Subcutaneous abdominal adipose tissue (tissue), 5 donors: Measurements from ENCODE around the gene IGFBP4.

Experiments
- H3K27ac ChIP-seq: one replicate; pipeline ENCODE4 v1.7.0; 2013; ENCODE audit warnings: low read depth, mild to moderate bottlenecking, inconsistent platforms, low read length, moderate library complexity
- H3K27me3 ChIP-seq, 5 donors: one replicate each; pipeline ENCODE4 v1.7.0; 2013; ENCODE audit warnings: low read length in 5 of 5, inconsistent platforms in 1 of 5; ENCODE audit not compliant: control insufficient read depth in 5 of 5, insufficient read depth in 4 of 5
- H3K36me3 ChIP-seq, 5 donors: one replicate each; pipeline ENCODE4 v1.7.0; 2013; ENCODE audit warnings: low read length in 5 of 5; ENCODE audit not compliant: control insufficient read depth in 5 of 5, insufficient read depth in 5 of 5
- H3K4me1 ChIP-seq, 5 donors: one replicate each; pipeline ENCODE4 v1.7.0; 2013; ENCODE audit warnings: low read length in 5 of 5, mild to moderate bottlenecking in 3 of 5, moderate library complexity in 1 of 5; ENCODE audit not compliant: control insufficient read depth in 5 of 5, insufficient read depth in 5 of 5
- H3K4me3 ChIP-seq, 5 donors: one replicate each; pipeline ENCODE4 v1.7.0; 2013; ENCODE audit warnings: low read length in 5 of 5, low read depth in 1 of 5
- H3K9ac ChIP-seq, 5 donors: one replicate each; pipeline ENCODE4 v1.7.0; 2013; ENCODE audit warnings: low read length in 5 of 5, mild to moderate bottlenecking in 4 of 5, moderate library complexity in 3 of 5
- H3K9me3 ChIP-seq, 5 donors: one replicate each; pipeline ENCODE4 v1.7.0; 2013; ENCODE audit warnings: low read length in 5 of 5; ENCODE audit not compliant: control insufficient read depth in 5 of 5
- donor health status: healthy.
- donor health status: healthy.
- donor health status: healthy.
- donor health status: healthy.
- donor health status: healthy.

The IGFBP4 gene

DNA sequence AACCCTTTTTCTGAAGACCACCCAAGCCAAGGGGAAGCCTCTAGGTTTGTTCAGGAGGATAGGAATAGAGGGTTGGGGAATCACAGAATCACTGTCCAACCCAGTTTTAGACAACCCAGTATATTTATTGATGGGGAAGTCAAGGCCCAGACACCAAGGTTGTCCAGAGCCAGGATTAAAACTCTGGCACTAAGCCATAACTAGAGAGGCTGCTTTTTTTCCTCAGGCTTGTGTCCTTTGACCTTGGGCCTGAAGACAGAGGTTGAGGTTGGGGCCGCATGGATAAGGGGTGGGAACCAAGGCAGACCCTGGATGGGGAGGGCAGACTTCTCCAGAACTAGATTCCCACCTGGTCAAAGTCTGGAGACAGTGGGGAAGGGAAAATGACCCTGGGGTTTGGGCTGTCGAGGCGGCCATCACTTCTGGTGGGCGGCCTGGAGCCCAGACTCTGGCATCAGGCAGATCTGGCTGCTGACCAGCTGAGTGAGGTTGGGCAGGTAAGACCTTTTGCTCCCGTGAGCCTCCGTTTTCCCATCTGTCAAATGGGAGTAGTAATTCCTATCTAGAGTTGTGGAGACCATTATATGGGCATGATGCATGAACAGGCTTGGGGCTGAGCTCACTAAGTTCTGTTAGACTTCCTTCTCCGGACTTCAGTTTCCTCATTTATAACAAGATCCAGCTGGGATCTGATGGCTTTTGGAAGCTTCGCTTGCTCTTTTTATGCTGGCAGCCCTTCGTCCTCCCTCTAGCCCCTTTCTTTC, 17.9 kb downstream of the IGFBP4 start:
- Histone ChIP-seq H3K9me3 (no peaks in the 10 kb centered on the region), H3K36me3 (peaks cover 0 to 33% (median 20%) of the 10 kb centered on the region in 5 donors), H3K4me1 (peaks cover 28 to 74% (median 66%) of the 10 kb centered on the region in 5 donors), H3K27ac (peak overlapping the region; percentile 41), H3K27me3 (no peaks in the 10 kb centered on the region), H3K4me3 (no peak overlapping the region), H3K9ac (peak overlapping the region in 2 of 5 donors; percentile 26)

DNA sequence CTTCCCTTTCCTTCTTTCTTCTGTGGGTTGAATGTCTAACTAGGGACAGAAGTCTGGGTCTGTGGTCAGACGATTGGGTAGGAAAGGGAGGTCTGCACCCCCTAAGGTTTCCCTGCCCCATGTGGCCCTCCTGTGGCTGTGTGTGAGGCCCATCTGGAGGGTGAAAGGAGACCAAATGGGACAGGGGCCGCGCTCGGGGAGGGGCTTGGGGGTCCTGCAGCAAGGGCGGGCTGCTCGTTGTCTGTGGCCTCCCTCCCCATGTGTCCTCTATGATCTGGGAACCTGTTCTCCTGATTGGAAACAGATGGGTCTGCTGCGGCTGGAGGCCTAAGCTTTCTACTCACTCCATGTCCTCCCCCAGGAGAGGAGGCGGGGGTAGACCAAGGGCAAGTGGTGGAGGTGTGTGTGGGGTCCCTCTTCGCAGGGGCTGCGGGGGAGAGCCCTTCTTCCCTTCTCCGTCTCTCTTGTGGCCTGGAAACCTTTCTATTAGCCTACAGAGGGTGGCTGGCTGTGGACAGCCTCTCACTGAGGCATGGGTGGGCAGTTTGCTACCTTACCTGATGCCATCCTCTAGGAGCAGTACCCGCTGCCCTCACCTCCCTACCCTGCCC, 18.6 kb downstream of the IGFBP4 start:
- H3K27ac ChIP-seq = peak overlapping the region; percentile 41
- peaks cover 27 to 67% (median 59%) of the 10 kb centered on the region in 5 donors for H3K4me1 ChIP-seq

DNA sequence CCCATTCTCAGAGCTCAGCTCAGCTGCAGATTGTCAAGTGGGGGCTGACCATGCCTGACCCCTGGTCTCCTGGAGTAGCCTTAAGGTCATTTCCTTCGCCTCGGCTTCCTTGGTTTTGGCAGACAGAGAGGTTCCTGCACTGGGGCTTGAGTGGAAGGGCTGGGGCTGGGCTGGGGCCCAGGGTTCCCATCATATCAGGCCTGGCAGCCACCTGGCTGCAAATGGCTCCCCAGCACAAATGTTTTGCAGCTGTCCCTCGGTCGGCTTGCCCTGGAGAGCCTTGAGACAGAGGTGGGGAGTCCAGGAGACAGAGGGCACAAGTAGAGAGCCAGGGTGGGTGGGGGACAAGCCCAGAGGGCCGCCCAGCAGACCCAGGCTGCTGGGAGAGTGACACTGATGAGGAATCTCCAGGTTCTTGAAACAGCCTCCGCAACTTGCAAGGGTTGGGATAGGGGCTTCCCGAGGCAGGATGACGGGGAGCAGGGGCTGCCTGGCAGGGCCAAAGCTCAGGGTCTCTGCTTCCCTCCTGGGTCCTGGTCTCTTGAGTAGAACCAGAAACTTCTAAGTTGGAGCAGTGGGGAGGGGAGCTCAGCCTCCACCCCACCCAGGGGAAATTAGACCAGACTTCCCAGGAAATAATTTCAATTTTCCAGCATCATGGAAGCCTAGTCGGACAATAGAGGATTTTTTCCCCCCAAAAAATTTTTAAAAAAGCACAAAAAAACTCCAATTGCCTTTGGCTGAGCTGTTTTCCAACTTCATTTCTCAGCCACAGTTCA, 19.3 kb downstream of the IGFBP4 start:
- Histone ChIP-seq H3K9me3 (no peaks in the 10 kb centered on the region), H3K27ac (peak overlapping the region; percentile 41), H3K36me3 (peaks cover 0 to 19% (median 6%) of the 10 kb centered on the region in 5 donors), H3K4me1 (peaks cover 24 to 60% (median 53%) of the 10 kb centered on the region in 5 donors), H3K4me3 (peak overlapping the region in 1 of 5 donors; percentile 17), H3K9ac (peak overlapping the region in 3 of 5 donors; percentile 16 to 55 (median 46)), H3K27me3 (no peaks in the 10 kb centered on the region)

More for the DNA sequence above, 18.6 kb downstream of the IGFBP4 start:
- H3K4me3 ChIP-seq = peak overlapping the region in 1 of 5 donors; percentile 17
- peaks cover 0 to 26% (median 13%) of the 10 kb centered on the region in 5 donors for H3K36me3 ChIP-seq
- no peaks in the 10 kb centered on the region for H3K9me3 ChIP-seq
- peak overlapping the region in 2 of 5 donors; percentile 26 for H3K9ac ChIP-seq
- no peaks in the 10 kb centered on the region for H3K27me3 ChIP-seq

- H3K4me1 ChIP-seq = peaks cover 20 to 54% (median 47%) of the 10 kb centered on the region in 5 donors
- no peaks in the 10 kb centered on the region for H3K27me3 ChIP-seq
- no peak overlapping the region for H3K4me3 ChIP-seq
- peaks cover 0 to 13% (median under 1%) of the 10 kb centered on the region in 5 donors for H3K36me3 ChIP-seq
- no peaks in the 10 kb centered on the region for H3K9me3 ChIP-seq
- H3K9ac ChIP-seq = peak overlapping the region in 3 of 5 donors; percentile 16 to 55 (median 46)
- H3K27ac ChIP-seq = peak overlapping the region; percentile 37
Measured at GRCh38 chr17:40463122-40463550, 19.9 kb downstream of the IGFBP4 start.

GRCh38 chr17:40464392-40464855, 21.2 kb downstream of the IGFBP4 start:
- H3K36me3 ChIP-seq = peaks cover 0 to under 1% (median 0%) of the 10 kb centered on the region in 5 donors
- H3K27me3 ChIP-seq = no peaks in the 10 kb centered on the region
- no peaks in the 10 kb centered on the region for H3K9me3 ChIP-seq
- H3K27ac ChIP-seq = no peak overlapping the region
- H3K4me3 ChIP-seq = no peak overlapping the region
- H3K4me1 ChIP-seq = peaks cover 15 to 41% (median 34%) of the 10 kb centered on the region in 5 donors
- H3K9ac ChIP-seq = no peak overlapping the region

- Histone ChIP-seq H3K36me3 (no peaks in the 10 kb centered on the region), H3K27ac (no peak overlapping the region), H3K9ac (no peak overlapping the region), H3K9me3 (no peaks in the 10 kb centered on the region), H3K4me3 (no peak overlapping the region), H3K4me1 (peaks cover 10 to 25% (median 22%) of the 10 kb centered on the region in 5 donors), H3K27me3 (no peaks in the 10 kb centered on the region)
Measured at GRCh38 chr17:40466298-40466971, 23.2 kb downstream of the IGFBP4 start.

- Histone ChIP-seq H3K27me3 (no peaks in the 10 kb centered on the region), H3K36me3 (no peaks in the 10 kb centered on the region), H3K4me1 (peaks cover 5 to 16% (median 13%) of the 10 kb centered on the region in 5 donors), H3K9ac (no peak overlapping the region), H3K27ac (no peak overlapping the region), H3K4me3 (no peak overlapping the region), H3K9me3 (no peaks in the 10 kb centered on the region)
Measured at GRCh38 chr17:40467281-40467867, 24.1 kb downstream of the IGFBP4 start.

DNA sequence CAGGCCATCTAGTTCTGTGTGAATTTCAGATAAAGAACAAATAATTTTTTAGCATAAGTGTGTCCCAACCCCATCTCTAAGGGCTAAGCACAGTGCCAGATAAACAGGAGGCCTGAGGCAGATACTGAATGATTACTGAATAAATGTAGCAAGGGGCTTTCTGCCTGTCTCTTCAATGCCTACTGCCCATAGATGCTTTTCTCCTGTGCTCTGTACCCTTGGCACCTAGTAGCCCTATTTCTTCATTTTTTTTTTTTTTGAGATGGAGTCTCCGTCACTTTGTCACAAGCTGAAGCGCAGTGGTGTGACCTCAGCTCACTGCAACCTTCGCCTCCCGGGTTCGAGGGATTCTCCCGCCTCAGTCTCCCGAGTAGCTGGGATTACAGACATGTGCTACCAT, 25.3 kb downstream of the IGFBP4 start:
- H3K27me3 ChIP-seq = no peaks in the 10 kb centered on the region
- no peaks in the 10 kb centered on the region for H3K9me3 ChIP-seq
- H3K9ac ChIP-seq = no peak overlapping the region
- H3K4me3 ChIP-seq = no peak overlapping the region
- peaks cover 0 to 5% (median 2%) of the 10 kb centered on the region in 5 donors for H3K4me1 ChIP-seq
- H3K27ac ChIP-seq = no peak overlapping the region
- no peaks in the 10 kb centered on the region for H3K36me3 ChIP-seq
